Activated CD4-positive, alpha-beta T cell treated with anti-CD3 and anti-CD28 coated beads, Interleukin-2, amount 50 U/mL, for 24 hours (primary cell): ENCODE measurements around the gene DHX8.

Experiments used
- DNase-seq, 2 donors: peaks; one replicate each; pipeline ENCODE4 v3.0.0-alpha.2; 2020; ENCODE audit warnings: low read depth in 1 of 2, low spot score in 1 of 2

Gene DHX8

DNA sequence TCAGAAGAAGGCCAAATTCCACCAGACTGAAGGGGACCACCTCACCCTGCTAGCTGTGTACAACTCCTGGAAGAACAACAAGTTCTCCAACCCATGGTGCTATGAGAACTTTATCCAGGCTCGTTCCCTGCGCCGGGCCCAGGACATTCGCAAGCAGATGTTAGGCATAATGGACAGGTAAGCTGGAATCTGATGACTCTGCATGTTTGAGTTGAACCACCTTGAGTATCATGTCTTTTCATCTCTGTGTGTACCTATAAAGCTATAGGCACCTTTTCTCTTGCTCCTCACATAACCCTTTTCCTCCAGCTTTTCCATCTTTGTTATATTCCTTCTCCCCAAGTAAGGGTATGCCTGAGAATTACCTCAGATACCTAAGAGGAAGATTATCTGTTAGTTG is 37.6 kb downstream of the DHX8 start:
- DNase-seq: no peak

GRCh38 chr17:43524945-43525575 is 41.3 kb downstream of the DHX8 start:
- DNase-seq: no peak

DNA sequence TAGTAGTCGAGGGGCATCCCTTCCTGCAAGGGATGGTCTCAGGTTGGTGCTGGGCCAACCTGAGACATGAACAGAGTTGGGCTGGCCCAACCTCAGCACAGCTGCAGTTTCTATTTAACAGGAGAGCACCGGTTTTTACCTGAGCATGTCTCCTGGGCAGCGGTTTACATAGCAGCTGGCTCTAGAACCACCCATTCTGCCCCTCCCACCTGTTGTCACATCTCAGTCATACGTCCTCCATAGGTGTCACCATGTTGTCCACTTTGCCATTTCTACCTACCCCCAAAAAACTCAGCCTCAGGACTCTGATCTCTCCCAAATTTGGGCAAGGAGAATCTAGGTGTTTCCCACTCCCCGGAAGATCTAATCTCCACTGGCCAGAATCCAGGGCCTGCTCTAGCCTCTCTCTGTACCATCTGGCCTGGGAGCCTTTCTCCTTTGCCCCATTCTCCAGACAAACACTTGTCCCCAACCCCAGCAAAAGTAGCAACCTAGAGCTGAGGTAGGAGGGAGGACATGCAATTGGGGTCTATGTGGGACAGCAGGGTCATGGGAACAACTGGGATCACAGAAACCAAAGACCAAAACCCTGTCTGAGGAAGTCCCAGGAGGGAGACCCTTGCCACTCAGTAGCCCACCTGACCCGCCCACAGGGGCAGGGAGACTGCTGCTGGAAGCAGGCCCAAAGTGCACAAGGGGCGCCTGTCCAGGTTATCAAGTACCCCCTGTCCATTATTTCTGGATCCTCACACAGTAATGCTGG is 43.3 kb downstream of the DHX8 start:
- DNase-seq: no peak

GRCh38 chr17:43528319-43528987 is 44.7 kb downstream of the DHX8 start:
- no peak for DNase-seq

- no peak for DNase-seq
Observed at GRCh38 chr17:43528988-43529814, 45.4 kb downstream of the DHX8 start.

DNA sequence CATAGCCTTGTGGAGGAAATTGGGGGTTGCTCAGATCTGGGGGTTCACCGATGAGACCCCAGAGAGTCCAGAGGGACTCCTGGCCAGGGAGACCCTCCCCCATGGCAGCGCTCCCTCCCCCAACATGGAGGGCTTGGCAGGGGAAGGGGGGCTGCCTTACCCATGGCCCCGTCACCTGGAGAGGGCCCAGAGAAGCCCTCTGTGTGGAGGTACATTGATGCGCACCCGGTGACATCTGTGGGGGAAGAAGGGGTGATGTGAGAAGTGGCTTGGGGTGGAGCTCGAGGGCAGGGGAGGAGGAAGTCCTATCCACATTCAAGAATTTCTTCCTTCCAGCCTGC is 46.1 kb downstream of the DHX8 start:
- no peak for DNase-seq

DNA sequence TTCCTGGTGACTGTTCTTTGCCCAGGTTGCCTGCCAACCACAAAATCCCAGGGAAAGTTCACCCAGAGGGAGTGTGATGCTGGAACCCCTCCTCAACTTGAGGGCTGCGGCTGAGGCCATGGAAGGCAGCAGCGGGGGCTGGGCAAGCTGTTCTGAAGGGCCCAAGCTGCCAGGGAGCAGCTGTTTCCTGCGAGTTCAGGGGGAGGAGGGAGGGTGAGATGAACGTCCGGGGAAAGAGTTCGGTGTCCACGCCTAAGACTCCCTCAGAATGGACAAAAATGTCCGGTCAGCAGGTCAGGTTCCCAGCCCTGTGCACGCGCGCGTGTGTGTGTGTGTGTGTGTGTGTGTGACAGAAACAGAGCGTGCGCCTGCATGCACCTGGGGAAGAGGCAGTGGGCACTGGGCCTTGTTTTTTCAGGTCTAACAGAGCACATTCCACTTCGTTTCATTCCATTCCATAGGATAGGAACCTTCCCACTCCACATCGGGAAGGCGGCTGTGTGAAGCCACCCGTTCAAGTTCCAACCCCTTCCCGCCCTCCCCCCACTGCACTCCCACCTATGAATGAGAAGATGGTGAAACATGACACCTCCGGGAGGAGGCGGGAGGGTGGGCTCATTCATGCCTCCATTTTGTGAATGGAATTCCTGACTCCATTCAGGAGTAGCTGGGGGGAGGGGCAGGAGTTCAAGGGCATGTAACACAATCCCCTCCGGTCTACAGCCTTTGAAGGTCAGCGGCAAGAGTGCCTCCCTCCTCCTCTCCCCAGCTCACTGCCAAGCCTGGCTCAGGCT is 46.7 kb downstream of the DHX8 start:
- no peak for DNase-seq

DNA sequence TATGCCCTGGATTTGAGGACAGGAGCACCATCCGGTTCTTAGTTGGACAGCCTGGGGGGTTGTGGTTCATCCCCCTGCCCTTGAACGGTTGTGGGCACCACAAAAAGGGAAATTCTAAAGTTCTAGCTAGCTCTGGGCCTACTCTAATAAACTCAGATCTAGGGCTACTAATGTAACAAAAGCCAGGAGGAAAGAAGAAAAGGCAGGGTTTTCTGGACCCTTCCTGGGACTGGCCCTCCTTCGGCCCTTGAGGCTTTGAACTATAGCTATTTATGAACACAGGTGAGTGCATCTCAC is 47.3 kb downstream of the DHX8 start:
- no peak for DNase-seq

DNA sequence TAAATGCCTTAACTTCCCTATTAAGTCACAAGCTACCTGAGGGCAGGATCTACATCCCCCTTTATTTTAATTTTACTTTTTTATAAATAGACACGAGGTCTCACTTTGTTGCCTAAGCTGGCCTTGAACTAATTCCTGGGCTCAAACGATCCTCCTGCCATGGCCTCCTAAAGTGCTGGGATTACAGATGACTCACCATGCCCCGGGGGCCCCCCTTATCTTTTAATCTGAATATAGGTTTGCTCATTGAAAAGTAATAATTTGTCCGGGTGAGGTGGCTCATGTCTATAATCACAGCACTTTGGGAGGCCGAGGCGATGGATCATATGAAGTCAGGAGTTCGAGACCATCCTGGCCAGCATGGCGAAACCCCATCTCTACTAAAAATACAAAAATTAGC is 48.2 kb downstream of the DHX8 start:
- no peak for DNase-seq

DNA sequence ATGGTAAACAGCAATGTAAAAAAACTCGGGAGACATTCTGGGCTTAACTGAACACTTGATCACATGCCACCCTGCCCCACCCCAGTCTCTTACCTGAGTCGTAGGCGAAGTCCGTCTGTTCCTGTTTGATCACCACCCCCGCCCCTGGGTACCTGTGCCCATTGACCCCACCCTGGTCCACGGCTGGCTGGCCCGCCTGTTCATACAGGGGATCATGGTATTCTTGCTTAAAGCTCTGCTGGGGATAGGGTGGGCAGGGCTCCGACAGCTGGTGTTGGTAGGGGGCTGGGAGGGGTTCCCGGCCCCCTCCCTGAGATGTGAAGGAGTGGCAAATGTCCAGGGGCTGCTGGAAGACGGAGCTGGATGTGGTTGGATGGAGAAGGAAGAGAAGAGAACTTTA is 48.8 kb downstream of the DHX8 start:
- no peak for DNase-seq

- DNase-seq: no peak
Observed at GRCh38 chr17:43533699-43534098, 49.9 kb downstream of the DHX8 start.

DNA sequence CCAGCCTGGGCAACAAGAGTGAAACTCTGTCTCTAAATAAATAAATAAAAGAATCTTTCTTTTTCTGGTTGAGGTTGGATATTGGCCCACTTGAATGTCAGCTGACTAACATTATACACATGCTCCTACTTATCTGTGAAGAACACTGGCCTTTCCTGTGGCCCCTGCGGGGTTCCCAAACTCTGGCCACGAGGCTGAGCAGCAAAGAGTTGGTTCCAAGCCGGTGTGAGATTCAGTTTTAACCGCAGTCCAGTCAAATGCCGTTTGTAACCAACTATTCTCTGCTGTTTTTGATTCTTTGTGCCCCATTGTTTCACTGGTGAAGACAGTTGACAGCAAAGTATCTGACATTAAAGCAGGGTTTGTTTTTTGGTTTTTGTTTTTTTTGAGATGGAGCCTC is 51.1 kb downstream of the DHX8 start:
- no peak for DNase-seq

- DNase-seq: no peak
Observed at GRCh38 chr17:43536236-43536992, 52.6 kb downstream of the DHX8 start.

DNA sequence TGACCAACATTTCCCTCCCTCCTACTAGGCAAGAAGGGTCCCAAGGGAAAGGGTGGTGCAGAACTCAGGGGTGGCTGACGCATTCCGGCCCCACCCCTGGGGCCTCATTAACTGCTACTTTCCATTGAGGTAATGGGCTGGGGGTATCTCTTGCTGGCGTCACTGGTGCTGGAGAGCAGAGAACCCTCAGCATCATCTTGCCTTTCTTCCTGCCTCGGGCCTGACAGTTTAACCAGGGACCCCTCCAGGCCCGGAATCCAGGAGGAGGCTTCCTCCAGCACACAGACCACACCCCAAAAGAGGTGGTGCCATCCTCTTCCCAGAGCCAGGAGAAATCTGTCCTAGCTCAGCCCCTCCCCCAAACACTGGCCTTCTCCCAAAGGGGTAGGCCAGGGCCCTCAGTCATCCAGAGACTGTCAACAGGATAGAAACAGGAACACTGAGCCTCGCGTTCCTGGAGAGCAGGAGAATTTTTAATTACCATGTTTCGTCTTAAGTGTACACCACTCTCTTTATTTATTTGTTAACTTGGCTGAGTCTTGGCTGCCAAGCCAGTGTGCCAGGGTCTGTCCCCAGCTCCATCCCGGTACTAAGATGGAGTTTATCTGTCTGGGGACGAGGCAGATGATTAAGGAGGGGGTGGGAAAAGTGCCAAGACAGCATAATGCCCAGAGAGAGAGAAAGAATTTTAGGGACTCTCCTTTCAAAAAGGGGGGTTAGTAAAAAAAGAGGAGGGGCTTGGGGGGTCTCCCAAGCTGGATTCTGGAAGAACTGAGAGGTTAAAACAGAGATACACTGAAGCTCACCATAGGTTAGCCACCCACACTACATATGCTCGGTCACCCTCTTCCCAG is 57.3 kb downstream of the DHX8 start:
- DNase-seq: no peak

GRCh38 chr17:43542859-43543258 is 59.1 kb downstream of the DHX8 start:
- DNase-seq: no peak

DNA sequence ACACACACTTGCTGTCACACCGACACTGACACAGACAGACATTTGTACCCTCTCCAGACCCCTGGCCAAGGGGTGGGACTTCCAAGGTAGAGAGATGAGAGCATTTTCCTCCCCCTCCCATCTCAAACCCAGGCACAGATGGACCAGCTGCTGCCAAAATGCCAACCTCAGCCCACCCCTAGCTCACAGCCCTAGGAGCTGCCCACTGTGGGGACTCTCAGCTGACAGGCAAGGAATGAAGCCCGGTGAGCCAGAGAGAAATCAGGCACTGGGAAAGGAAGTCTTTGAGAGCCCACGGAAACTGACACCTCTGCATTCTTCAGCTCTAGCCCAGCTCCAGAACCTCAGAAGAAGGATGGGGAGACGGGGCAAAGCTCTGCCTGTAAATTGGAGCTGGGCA is 59.5 kb downstream of the DHX8 start:
- DNase-seq: no peak

- no peak for DNase-seq
Observed at GRCh38 chr17:43543771-43544575, 60.2 kb downstream of the DHX8 start.

DNA sequence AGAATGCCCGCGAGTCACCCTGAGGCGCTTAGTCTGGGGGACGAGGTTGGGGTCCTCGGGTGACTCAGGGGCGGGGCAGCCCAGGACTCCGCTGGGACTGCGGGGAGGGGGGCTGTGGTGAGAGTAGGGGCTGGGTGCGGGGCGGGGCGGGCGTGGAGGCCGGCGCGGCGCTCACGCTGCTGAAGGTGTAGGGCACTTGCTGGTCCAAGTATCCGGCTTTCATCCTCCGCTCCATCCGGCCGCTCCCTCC is 61.5 kb downstream of the DHX8 start:
- DNase-seq: peak in 1 of 2 donors; percentile 9
